HepG2 (cell line): ENCODE results near the gene SLC17A9. TPM values are rescaled to one million over a fixed set of nuclear protein-coding genes. Genes with fewer than 3 reads are reported as not detected.
A peak's percentile ranks its signal among the peaks of the same experiment; 100 is the strongest.

Source experiments
- ATF4 ChIP-seq, 2 experiments: fragments of 450-650 bp in 1 of 2; sonication (generic) in 1 of 2; formaldehyde crosslinking; IDR thresholded peaks; 2 replicates each; pipeline versions ENCODE4 v1.5.0 to v1.8.0; 2020 to 2022; ENCODE audit warnings: mild to moderate bottlenecking in 1 of 2, missing genetic modification reagents in 1 of 2
- ATF5 ChIP-seq: sonication (generic); formaldehyde crosslinking; IDR thresholded peaks from 2 replicates; pipeline ENCODE4 v1.4.0; 2020; ENCODE audit warnings: mild to moderate bottlenecking, low read depth, missing genetic modification reagents
- CBFB ChIP-seq: sonication (generic); formaldehyde crosslinking; IDR thresholded peaks from 2 replicates; pipeline ENCODE4 v1.4.0; 2020; ENCODE audit warnings: missing genetic modification reagents
- EHMT2 ChIP-seq: fragments of 200-600 bp; sonication (generic); IDR thresholded peaks from 2 replicates; pipeline ENCODE4 v1.7.0; 2017; ENCODE audit warnings: antibody characterized with exemption, low read depth, low read length, borderline replicate concordance
- HDAC2 ChIP-seq: sonication (generic); formaldehyde crosslinking; IDR thresholded peaks from 2 replicates; pipeline ENCODE4 v1.4.0; 2020; ENCODE audit warnings: missing genetic modification reagents
- HOXA3 ChIP-seq: sonication (generic); formaldehyde crosslinking; IDR thresholded peaks from 2 replicates; pipeline ENCODE4 v1.5.0; 2020; ENCODE audit warnings: missing genetic modification reagents
- JUNB ChIP-seq: sonication (generic); formaldehyde crosslinking; IDR thresholded peaks from 2 replicates; pipeline ENCODE4 v1.8.0; 2022; ENCODE audit warnings: missing genetic modification reagents, mild to moderate bottlenecking, borderline replicate concordance
- KDM2A ChIP-seq: sonication (generic); formaldehyde crosslinking; IDR thresholded peaks from 2 replicates; pipeline ENCODE4 v1.4.0; 2020; ENCODE audit warnings: low read depth, missing genetic modification reagents, borderline replicate concordance
- MTA1 ChIP-seq: sonication (generic); formaldehyde crosslinking; IDR thresholded peaks from 2 replicates; pipeline ENCODE4 v1.4.0; 2020; ENCODE audit warnings: missing genetic modification reagents, mild to moderate bottlenecking, borderline replicate concordance
- MYC ChIP-seq: sonication (generic); formaldehyde crosslinking; IDR thresholded peaks from 2 replicates; pipeline ENCODE4 v1.9.0; 2021; ENCODE audit warnings: missing genetic modification reagents, borderline replicate concordance
- NR2F6 ChIP-seq, 2 experiments: IDR thresholded peaks; 2 replicates each; pipeline ENCODE4 v1.6.1; 2016; ENCODE audit warnings: antibody characterized with exemption in 1 of 2, mild to moderate bottlenecking in 1 of 2
- RFX1 ChIP-seq: fragments of 450-650 bp; IDR thresholded peaks from 2 replicates; pipeline ENCODE4 v1.6.1; 2017
- SIN3A ChIP-seq: IDR thresholded peaks from 2 replicates; pipeline ENCODE4 v1.6.1; 2011; ENCODE audit warnings: low read depth, mild to moderate bottlenecking, control low read depth, low read length, borderline replicate concordance
- STAT6 ChIP-seq: sonication (generic); formaldehyde crosslinking; IDR thresholded peaks from 2 replicates; pipeline ENCODE4 v1.4.0; 2020; ENCODE audit warnings: missing genetic modification reagents, mild to moderate bottlenecking, borderline replicate concordance
- TEAD3 ChIP-seq: optimal IDR thresholded peaks from 2 replicates; pipeline ENCODE3; 2016; ENCODE audit warnings: borderline replicate concordance
- ZBTB20 ChIP-seq: sonication (generic); formaldehyde crosslinking; IDR thresholded peaks from 2 replicates; pipeline ENCODE4 v1.8.1; 2023; ENCODE audit warnings: missing genetic modification reagents, low read depth, mild to moderate bottlenecking, borderline replicate concordance
- ZC3H13 ChIP-seq: sonication (generic); formaldehyde crosslinking; IDR thresholded peaks from 2 replicates; pipeline ENCODE4 v1.8.1; 2023; ENCODE audit warnings: mild to moderate bottlenecking, missing genetic modification reagents, moderate library complexity
- ZNF12 ChIP-seq: sonication (generic); formaldehyde crosslinking; IDR thresholded peaks from 2 replicates; pipeline ENCODE4 v1.5.0; 2020; ENCODE audit warnings: missing genetic modification reagents
- ZNF224 ChIP-seq: sonication (generic); formaldehyde crosslinking; IDR thresholded peaks from 2 replicates; pipeline ENCODE4 v1.5.0; 2020; ENCODE audit warnings: mild to moderate bottlenecking, missing genetic modification reagents
- ZNF460 ChIP-seq: sonication (generic); formaldehyde crosslinking; IDR thresholded peaks from 2 replicates; pipeline ENCODE4 v1.5.1; 2020; ENCODE audit warnings: missing genetic modification reagents, mild to moderate bottlenecking, borderline replicate concordance
- ZNF468 ChIP-seq: sonication (generic); formaldehyde crosslinking; IDR thresholded peaks from 2 replicates; pipeline ENCODE4 v1.8.0; 2022; ENCODE audit warnings: mild to moderate bottlenecking, moderate library complexity, missing genetic modification reagents
- ZNF512B ChIP-seq: sonication (generic); formaldehyde crosslinking; IDR thresholded peaks from 2 replicates; pipeline ENCODE4 v1.5.1; 2020; ENCODE audit warnings: missing genetic modification reagents, mild to moderate bottlenecking, borderline replicate concordance
- ZNF781 ChIP-seq: sonication (generic); formaldehyde crosslinking; IDR thresholded peaks from 2 replicates; pipeline ENCODE4 v1.5.1; 2020; ENCODE audit warnings: borderline replicate concordance, mild to moderate bottlenecking, missing genetic modification reagents; ENCODE audit errors: not compliant biosample characterization
- polyA plus RNA-seq, 8 experiments: library from polyadenylated mRNA; depleted of rRNA in 3 of 8; stranded (reverse) in 7 of 8; unstranded in 1 of 8; fragments of >200 nt; fragmentation: Illumina TruSeq in 4 of 8; extraction: Trizol in 4 of 8; gene quantifications; 2 replicates each; pipeline versions ENCODE4 v1.2.1 to v1.2.3, GENCODE V29; 2011 to 2016; ENCODE audit warnings: low read depth in 4 of 8, missing spikeins in 1 of 8, mixed read lengths in 1 of 8; ENCODE audit not compliant: insufficient read depth in 1 of 8
- total RNA-seq, 5 experiments: library from RNA; depleted of rRNA; stranded (reverse); fragments of >200 nt; fragmentation: Illumina TruSeq; extraction: Trizol; gene quantifications; 2 replicates each; pipeline ENCODE4 v1.2.3, GENCODE V29; 2016; ENCODE audit warnings: low read depth in 1 of 5

The SLC17A9 gene
- total and polyA plus RNA-seq, 2 of the 13 experiments (the other 11 are each of a cell fraction or from before 2014, with no cell fraction given) = 110 to 191 TPM

- TF ChIP-seq STAT6 (CRISPR knock-in tag) (no peak), ATF5 (CRISPR knock-in tag) (0 out of 2 replicates have a peak, but pooled peaks have one; percentile 57), ZNF468 (CRISPR knock-in tag) (0 out of 2 replicates have a peak, but pooled peaks have one; percentile 67), ATF4 (CRISPR knock-in tag; IDR thresholded peaks at IDR 0.05) (0 out of 4 replicates have a peak, but pooled peaks of 1 of the 2 experiments have one; percentile 10), CBFB (CRISPR knock-in tag) (no peak), RFX1 (no peak), ZNF781 (peak; percentile 12), EHMT2 (no peak), JUNB (CRISPR knock-in tag) (0 out of 2 replicates have a peak, but pooled peaks have one; percentile 14), ZNF224 (CRISPR knock-in tag) (0 out of 2 replicates have a peak, but pooled peaks have one; percentile 28), SIN3A (0 out of 2 replicates have a peak, but pooled peaks have one; percentile 27), ZNF460 (CRISPR knock-in tag) (peak; percentile 96), HDAC2 (0 out of 2 replicates have a peak, but pooled peaks have one; percentile 18), ZNF12 (CRISPR knock-in tag) (no peak), NR2F6 (IDR thresholded peaks at IDR 0.05) (no peak), NR2F6 (CRISPR knock-in tag; IDR thresholded peaks at IDR 0.05) (0 out of 2 replicates have a peak, but pooled peaks have one; percentile 6), HOXA3 (CRISPR knock-in tag) (peak; percentile 18; the same call in 1 of the 2 replicates), ZC3H13 (CRISPR knock-in tag) (peak; percentile 73; the same call in 1 of the 2 replicates), KDM2A (CRISPR knock-in tag) (peak; percentile 7; the same call in 1 of the 2 replicates), MTA1 (CRISPR knock-in tag) (peak; percentile 13; the same call in 1 of the 2 replicates), TEAD3 (peak; percentile 23), MYC (CRISPR knock-in tag) (peak; percentile 4; the same call in 1 of the 2 replicates), ZNF512B (peak; percentile 64; the same call in 1 of the 2 replicates), ZBTB20 (CRISPR knock-in tag) (no peak)
Observed at GRCh38 chr20:62969939-62970306, 17.4 kb downstream of the SLC17A9 start (continued).
